Measurements from ENCODE around the gene HSD3B2.

Gene HSD3B2

GRCh38 chr1:119380983-119381662 lies 33.8 kb upstream of the HSD3B2 start:
- no peaks in the 10 kb centered on the region for H3K36me3 ChIP-seq (ENCODE audit: insufficient read depth, low read length)
- no peak overlapping the region for H3K9ac ChIP-seq (ENCODE audit: low read depth, low read length)
- H3K4me1 ChIP-seq (ENCODE audit: insufficient read depth, low read length) = no peaks in the 10 kb centered on the region
- H3K9me3 ChIP-seq (ENCODE audit: control insufficient read depth, insufficient read depth, low read length) = no peaks in the 10 kb centered on the region

GRCh38 chr1:119384591-119384990 lies 30.4 kb upstream of the HSD3B2 start:
- Histone ChIP-seq H3K4me1 (ENCODE audit: insufficient read depth, low read length) (no peaks in the 10 kb centered on the region), H3K9ac (ENCODE audit: low read depth, low read length) (no peak overlapping the region), H3K9me3 (ENCODE audit: control insufficient read depth, insufficient read depth, low read length) (no peaks in the 10 kb centered on the region)

GRCh38 chr1:119385650-119386049 lies 29.3 kb upstream of the HSD3B2 start:
- H3K36me3 ChIP-seq (ENCODE audit: insufficient read depth, low read length) = no peaks in the 10 kb centered on the region
- no peaks in the 10 kb centered on the region for H3K9me3 ChIP-seq (ENCODE audit: control insufficient read depth, insufficient read depth, low read length)
- H3K9ac ChIP-seq (ENCODE audit: low read depth, low read length) = no peak overlapping the region
- H3K4me1 ChIP-seq (ENCODE audit: insufficient read depth, low read length) = no peaks in the 10 kb centered on the region

More at GRCh38 chr1:119384591-119384990, 30.4 kb upstream of the HSD3B2 start:
- no peaks in the 10 kb centered on the region for H3K36me3 ChIP-seq (ENCODE audit: insufficient read depth, low read length)

- no peak overlapping the region for H3K9ac ChIP-seq (ENCODE audit: low read depth, low read length)
- H3K4me1 ChIP-seq (ENCODE audit: insufficient read depth, low read length) = no peaks in the 10 kb centered on the region
- no peaks in the 10 kb centered on the region for H3K36me3 ChIP-seq (ENCODE audit: insufficient read depth, low read length)
- H3K9me3 ChIP-seq (ENCODE audit: control insufficient read depth, insufficient read depth, low read length) = no peaks in the 10 kb centered on the region
Observed at GRCh38 chr1:119387858-119388257, 27.1 kb upstream of the HSD3B2 start.

- H3K9ac ChIP-seq (ENCODE audit: low read depth, low read length) = no peak overlapping the region
- H3K36me3 ChIP-seq (ENCODE audit: insufficient read depth, low read length) = no peaks in the 10 kb centered on the region
- no peaks in the 10 kb centered on the region for H3K4me1 ChIP-seq (ENCODE audit: insufficient read depth, low read length)
- no peaks in the 10 kb centered on the region for H3K9me3 ChIP-seq (ENCODE audit: control insufficient read depth, insufficient read depth, low read length)
Observed at GRCh38 chr1:119388450-119388849, 26.5 kb upstream of the HSD3B2 start.

- Histone ChIP-seq H3K9ac (ENCODE audit: low read depth, low read length) (no peak overlapping the region), H3K36me3 (ENCODE audit: insufficient read depth, low read length) (no peaks in the 10 kb centered on the region), H3K4me1 (ENCODE audit: insufficient read depth, low read length) (no peaks in the 10 kb centered on the region), H3K9me3 (ENCODE audit: control insufficient read depth, insufficient read depth, low read length) (no peaks in the 10 kb centered on the region)
Observed at GRCh38 chr1:119390526-119390925, 24.4 kb upstream of the HSD3B2 start.

GRCh38 chr1:119391749-119392148 lies 23.2 kb upstream of the HSD3B2 start:
- Histone ChIP-seq H3K9me3 (ENCODE audit: control insufficient read depth, insufficient read depth, low read length) (no peaks in the 10 kb centered on the region), H3K9ac (ENCODE audit: low read depth, low read length) (no peak overlapping the region), H3K4me1 (ENCODE audit: insufficient read depth, low read length) (no peaks in the 10 kb centered on the region), H3K36me3 (ENCODE audit: insufficient read depth, low read length) (no peaks in the 10 kb centered on the region)

- Histone ChIP-seq H3K36me3 (ENCODE audit: insufficient read depth, low read length) (no peaks in the 10 kb centered on the region), H3K9ac (ENCODE audit: low read depth, low read length) (no peak overlapping the region), H3K9me3 (ENCODE audit: control insufficient read depth, insufficient read depth, low read length) (no peaks in the 10 kb centered on the region), H3K4me1 (ENCODE audit: insufficient read depth, low read length) (no peaks in the 10 kb centered on the region)
Observed at GRCh38 chr1:119394085-119394484, 20.9 kb upstream of the HSD3B2 start.

- no peaks in the 10 kb centered on the region for H3K9me3 ChIP-seq (ENCODE audit: control insufficient read depth, insufficient read depth, low read length)
- no peak overlapping the region for H3K9ac ChIP-seq (ENCODE audit: low read depth, low read length)
- no peaks in the 10 kb centered on the region for H3K4me1 ChIP-seq (ENCODE audit: insufficient read depth, low read length)
- H3K36me3 ChIP-seq (ENCODE audit: insufficient read depth, low read length) = no peaks in the 10 kb centered on the region
Observed at GRCh38 chr1:119396982-119397381, 18.0 kb upstream of the HSD3B2 start.

- Histone ChIP-seq H3K36me3 (ENCODE audit: insufficient read depth, low read length) (no peaks in the 10 kb centered on the region), H3K9ac (ENCODE audit: low read depth, low read length) (no peak overlapping the region), H3K9me3 (ENCODE audit: control insufficient read depth, insufficient read depth, low read length) (no peaks in the 10 kb centered on the region), H3K4me1 (ENCODE audit: insufficient read depth, low read length) (no peaks in the 10 kb centered on the region)
Observed at GRCh38 chr1:119397986-119398385, 17.0 kb upstream of the HSD3B2 start.

- Histone ChIP-seq H3K36me3 (ENCODE audit: insufficient read depth, low read length) (no peaks in the 10 kb centered on the region), H3K9ac (ENCODE audit: low read depth, low read length) (no peak overlapping the region), H3K4me1 (ENCODE audit: insufficient read depth, low read length) (no peaks in the 10 kb centered on the region), H3K9me3 (ENCODE audit: control insufficient read depth, insufficient read depth, low read length) (no peaks in the 10 kb centered on the region)
Observed at GRCh38 chr1:119404736-119405135, 10.2 kb upstream of the HSD3B2 start.

- Histone ChIP-seq H3K36me3 (ENCODE audit: insufficient read depth, low read length) (no peaks in the 10 kb centered on the region), H3K9ac (ENCODE audit: low read depth, low read length) (no peak overlapping the region), H3K4me1 (ENCODE audit: insufficient read depth, low read length) (no peaks in the 10 kb centered on the region), H3K9me3 (ENCODE audit: control insufficient read depth, insufficient read depth, low read length) (no peaks in the 10 kb centered on the region)
Observed at GRCh38 chr1:119409731-119410130, 5.2 kb upstream of the HSD3B2 start.

- H3K9ac ChIP-seq (ENCODE audit: low read depth, low read length) = no peak overlapping the region
- H3K9me3 ChIP-seq (ENCODE audit: control insufficient read depth, insufficient read depth, low read length) = no peaks in the 10 kb centered on the region
- no peaks in the 10 kb centered on the region for H3K4me1 ChIP-seq (ENCODE audit: insufficient read depth, low read length)
- no peaks in the 10 kb centered on the region for H3K36me3 ChIP-seq (ENCODE audit: insufficient read depth, low read length)
Observed at GRCh38 chr1:119410961-119411360, 4.0 kb upstream of the HSD3B2 start.

GRCh38 chr1:119416006-119416640 lies 1.2 kb downstream of the HSD3B2 start:
- no peaks in the 10 kb centered on the region for H3K9me3 ChIP-seq (ENCODE audit: control insufficient read depth, insufficient read depth, low read length)
- H3K36me3 ChIP-seq (ENCODE audit: insufficient read depth, low read length) = no peaks in the 10 kb centered on the region; the same call in 1 of the 2 replicates
- H3K9ac ChIP-seq (ENCODE audit: low read depth, low read length) = no peak overlapping the region
- H3K4me1 ChIP-seq (ENCODE audit: insufficient read depth, low read length) = no peaks in the 10 kb centered on the region

- H3K4me1 ChIP-seq (ENCODE audit: insufficient read depth, low read length) = no peaks in the 10 kb centered on the region
- no peaks in the 10 kb centered on the region for H3K9me3 ChIP-seq (ENCODE audit: control insufficient read depth, insufficient read depth, low read length)
- H3K9ac ChIP-seq (ENCODE audit: low read depth, low read length) = no peak overlapping the region
- no peaks in the 10 kb centered on the region; the same call in 1 of the 2 replicates for H3K36me3 ChIP-seq (ENCODE audit: insufficient read depth, low read length)
Observed at GRCh38 chr1:119419109-119419508, 4.2 kb downstream of the HSD3B2 start.
